ENCODE results near the gene ACE2.

The ACE2 gene

DNA sequence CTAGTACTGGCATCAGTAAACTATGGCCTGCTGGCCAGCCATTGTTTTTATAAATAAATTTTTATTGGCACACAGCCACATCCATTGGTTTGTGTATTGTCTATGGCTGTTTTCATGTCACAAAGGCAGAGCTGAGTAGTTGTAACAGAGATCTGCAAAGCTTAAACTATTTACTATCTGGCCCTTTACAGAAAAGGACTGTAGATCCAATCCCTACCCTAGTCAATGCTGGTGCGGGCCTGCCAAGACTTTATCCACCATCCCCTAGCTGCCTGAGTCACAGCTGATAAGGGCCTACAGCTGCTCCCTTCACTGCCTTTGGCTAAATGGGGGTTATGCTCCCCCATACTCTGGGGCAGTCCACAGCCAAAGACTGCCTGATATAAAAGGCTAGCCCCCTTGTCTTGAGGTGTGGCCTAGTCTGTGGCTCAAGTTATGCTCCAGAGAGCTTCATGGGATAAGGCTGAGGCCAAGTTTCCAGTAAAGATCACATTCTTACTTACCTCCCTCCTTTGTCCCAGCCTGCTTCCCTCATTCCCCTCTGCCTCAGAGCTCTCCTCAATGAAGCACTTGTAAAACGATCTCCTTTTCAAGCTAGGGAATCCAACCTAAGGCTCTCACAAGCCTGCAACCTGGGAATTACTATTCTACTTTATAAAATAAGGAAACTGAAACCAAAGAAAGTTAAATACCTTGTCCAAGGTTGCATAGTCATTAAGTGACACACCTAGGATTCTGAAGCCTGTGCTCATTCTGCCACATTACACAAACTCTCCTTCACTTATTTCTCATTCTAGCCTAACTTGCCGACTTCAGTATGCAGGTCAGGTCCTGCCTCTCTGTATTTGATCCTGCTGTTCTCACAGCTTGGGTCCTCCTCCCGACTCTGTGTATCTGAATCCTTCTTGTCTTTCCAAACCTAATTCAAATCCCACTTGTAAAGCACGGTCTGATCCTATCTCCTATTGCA, 20.7 kb downstream of the ACE2 start:
- in situ Hi-C loops (cut with MboI; ENCODE audit: low sequenced_read_pairs): no loop called here

DNA sequence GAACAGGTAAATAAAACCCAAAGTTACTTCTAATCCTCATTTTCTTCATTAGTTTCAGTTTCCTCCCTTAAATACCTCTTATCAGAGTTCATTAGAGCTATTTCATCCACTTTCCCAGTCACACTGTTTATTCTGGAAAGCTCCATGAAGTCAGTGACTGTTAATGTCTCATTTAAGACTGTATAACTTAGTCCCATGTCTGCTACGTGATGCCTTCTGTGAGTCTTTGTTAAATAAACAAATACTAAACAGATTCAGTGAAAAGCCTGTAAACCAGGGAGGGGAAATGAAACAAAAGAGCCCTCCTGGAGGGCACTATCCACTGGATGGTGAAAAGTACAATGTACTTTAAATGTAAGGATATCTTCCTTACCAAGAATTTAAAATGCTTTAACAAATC, 24.7 kb downstream of the ACE2 start:
- in situ Hi-C loops (cut with MboI; ENCODE audit: low sequenced_read_pairs): no loop called here

DNA sequence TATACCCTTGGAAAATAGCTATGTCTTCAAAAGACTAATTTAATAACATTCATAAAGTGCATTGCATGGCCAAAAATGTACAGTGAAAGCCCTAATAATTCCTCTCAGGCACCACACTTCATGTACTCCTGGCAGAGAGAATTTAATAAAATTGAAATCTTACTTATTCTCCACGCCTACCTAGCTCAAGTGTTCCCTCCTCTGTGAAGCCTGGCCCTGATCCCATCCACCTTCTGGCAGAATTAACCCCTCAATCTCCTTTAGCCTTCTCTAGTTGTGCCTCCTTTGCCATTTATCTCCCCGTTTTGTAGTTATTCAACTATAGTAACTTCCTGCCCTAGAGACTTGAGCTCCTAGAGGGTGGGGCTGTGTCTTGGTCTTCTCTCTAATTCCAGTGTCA, 26.7 kb downstream of the ACE2 start:
- in situ Hi-C loops (cut with MboI; ENCODE audit: low sequenced_read_pairs): no loop called here

DNA sequence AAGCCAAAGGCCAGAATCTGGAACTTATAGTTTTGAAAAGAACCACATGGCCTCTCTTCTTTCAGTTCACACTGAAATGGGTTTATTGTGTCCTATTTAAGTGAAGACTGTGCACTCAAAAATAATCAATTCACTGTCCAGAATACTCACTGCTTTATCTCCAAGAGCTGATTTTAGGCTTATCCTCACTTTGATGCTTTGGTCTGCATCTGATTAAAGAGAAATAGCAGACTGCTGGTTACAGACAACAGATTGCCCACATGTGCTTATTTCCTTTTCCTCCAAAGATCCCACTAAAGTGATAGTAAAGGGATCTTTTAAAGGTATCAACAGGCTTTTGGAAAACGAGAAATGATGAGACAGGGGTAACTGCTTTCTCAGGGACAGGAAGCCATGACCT, 30.6 kb downstream of the ACE2 start:
- in situ Hi-C loops (cut with MboI; ENCODE audit: low sequenced_read_pairs): no loop called here

DNA sequence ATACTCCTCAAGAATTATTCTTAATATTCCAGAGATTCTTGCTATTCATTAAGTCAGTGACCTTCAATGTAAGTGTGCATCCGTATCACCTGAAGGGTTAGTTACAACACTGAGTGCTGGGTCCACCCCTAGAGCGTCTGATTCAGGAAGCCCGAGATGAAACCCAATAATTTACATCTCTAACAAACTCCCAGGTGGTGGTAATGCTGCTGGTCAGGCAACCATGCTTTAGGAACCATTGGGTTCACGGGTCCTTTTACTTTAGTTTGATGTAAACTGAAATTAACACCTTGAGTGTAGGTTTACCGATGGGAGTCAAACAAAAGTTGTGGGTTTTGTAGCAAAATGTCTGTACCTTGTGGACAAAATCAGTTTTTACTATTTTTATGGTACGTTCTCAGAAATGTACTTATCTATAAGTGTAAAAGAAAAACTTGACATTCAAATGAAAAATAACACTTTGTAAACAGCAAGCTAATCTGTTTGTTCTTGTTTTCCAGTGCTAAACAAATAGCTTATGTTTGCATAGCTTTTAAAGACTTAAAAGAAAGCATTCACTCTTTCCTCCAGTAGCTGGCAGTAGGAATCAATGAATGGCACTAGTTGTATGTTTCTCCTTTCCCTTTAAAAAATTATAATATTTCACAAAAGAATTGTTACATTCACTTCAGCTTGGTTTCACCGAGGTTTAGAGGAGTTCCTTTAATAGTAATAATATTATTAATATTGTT, 32.7 kb downstream of the ACE2 start:
- in situ Hi-C loops (cut with MboI; ENCODE audit: low sequenced_read_pairs): no loop called here

DNA sequence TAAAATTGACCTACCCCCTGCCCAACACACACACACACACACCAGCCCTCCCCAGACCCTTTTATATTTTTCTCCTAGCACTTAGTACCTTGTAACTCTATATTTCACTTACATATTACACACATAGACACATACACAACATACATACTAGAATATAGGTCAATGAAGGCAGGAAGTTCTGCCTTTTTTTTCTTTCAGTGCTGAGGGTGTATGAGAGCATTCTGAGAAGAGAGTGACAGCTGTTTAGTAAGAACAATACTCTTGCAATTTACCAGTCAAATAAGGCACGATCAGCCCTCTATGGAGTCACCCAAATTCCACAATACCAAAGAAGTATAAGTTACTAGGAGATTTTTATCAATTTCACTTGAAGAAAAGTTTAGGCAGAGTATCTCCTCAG, 33.5 kb downstream of the ACE2 start:
- in situ Hi-C loops (cut with MboI; ENCODE audit: low sequenced_read_pairs): no loop called here

DNA sequence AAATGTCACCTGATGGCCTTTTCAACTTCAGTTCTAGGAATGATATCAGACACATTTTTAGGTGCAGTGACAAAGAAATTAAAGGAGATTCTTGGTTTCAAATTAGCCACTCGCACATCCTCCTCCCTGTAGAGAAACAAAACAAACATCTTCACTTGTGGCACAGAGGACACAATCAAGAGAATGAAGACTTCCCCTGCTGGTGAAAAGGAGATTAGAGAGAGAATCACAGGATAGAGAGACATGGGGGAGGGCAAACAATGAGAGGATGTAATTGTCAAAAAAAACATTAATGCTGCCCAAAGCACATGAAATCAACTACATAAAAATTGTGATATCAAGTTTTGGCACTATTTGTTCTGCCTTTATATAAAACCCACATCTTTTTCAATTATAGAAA, 34.5 kb downstream of the ACE2 start:
- in situ Hi-C loops (cut with MboI; ENCODE audit: low sequenced_read_pairs): no loop called here

DNA sequence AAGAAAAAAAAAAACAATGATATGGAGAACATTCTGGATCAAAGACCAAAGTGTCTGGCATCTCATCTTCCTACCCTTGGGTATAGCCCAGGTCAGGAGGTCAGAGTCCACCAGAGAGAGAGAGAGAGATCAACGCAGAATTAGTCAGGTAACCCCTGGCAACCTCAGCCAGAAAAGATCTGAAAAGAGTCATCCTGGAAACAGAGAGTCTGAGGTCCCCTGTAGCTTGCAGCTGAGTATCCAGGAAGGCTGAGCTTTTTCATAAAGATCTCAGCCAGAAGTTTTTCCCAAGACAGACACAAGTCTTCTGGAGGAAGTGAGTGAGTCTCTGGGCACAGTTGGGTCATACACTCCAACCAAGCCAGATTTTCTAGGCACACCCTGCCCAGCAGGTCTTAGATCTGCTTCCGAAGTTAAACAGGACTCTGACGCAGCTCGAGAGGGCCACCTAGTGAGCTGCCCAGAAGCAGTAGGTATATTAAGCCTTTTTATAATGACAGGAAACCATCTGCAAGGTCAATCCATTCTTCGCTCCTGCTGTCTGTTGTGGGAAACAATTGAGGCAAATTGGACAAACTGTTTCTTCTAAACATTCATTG, 35.7 kb downstream of the ACE2 start:
- in situ Hi-C loops (cut with MboI; ENCODE audit: low sequenced_read_pairs): no loop called here

DNA sequence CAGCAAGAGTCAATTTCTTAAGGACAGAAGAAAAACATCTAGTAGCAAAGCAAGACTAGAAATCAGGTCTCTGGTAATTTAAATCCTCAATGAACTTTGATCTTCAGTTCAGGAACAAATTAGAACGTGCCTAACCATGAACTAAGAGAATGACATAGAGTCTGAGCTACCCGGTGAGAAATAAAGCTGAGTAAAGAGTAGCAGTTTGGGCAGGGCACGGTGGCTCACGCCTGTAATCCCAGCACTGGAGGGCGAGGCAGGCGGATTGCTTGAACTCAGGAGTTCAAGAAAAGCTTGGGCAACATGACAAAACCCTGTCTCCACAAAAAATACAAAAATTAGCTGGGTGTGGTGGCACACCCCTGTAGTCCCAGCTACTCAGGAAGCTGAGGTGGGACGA, 37.7 kb downstream of the ACE2 start:
- in situ Hi-C loops (cut with MboI; ENCODE audit: low sequenced_read_pairs): no loop called here

DNA sequence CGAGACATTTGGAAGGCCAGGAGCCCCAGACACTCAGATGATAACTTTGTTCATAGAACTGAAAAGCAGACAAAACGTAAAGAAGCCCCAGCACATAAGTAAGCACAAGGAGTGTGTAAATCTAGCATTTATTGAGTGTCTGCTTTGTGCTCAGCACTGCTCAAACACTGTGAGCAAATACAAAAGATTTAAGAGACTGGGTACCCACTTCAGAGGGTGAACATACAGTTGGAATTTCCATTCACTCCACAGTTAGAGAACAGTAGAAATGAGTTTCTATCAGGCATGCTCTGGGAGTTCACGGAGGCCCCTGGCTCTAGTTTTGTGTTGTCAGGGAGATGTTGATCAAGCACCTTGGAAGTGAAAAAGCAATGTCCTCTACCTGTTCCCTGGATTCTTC, 39.8 kb downstream of the ACE2 start:
- in situ Hi-C loops (cut with MboI; ENCODE audit: low sequenced_read_pairs): no loop called here

DNA sequence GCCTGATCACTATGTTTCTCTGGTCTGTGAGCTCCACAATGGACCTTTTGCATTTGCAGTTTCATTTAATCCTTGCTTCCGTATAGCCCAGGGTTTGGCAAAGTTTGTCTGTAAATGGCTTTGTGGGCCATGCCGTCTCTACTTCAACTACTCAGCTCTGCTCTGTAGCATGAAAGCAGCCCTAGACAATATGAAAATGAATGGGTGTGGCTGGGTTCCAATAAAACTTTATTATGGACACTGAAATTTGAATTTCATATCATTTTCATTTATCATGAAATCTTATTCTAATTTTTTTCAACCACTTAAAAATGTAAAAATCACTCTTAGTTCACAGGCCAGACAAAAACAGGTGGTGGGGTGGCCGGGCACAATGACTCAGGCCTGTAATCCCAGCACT, 41.5 kb downstream of the ACE2 start:
- in situ Hi-C loops (cut with MboI; ENCODE audit: low sequenced_read_pairs): no loop called here

DNA sequence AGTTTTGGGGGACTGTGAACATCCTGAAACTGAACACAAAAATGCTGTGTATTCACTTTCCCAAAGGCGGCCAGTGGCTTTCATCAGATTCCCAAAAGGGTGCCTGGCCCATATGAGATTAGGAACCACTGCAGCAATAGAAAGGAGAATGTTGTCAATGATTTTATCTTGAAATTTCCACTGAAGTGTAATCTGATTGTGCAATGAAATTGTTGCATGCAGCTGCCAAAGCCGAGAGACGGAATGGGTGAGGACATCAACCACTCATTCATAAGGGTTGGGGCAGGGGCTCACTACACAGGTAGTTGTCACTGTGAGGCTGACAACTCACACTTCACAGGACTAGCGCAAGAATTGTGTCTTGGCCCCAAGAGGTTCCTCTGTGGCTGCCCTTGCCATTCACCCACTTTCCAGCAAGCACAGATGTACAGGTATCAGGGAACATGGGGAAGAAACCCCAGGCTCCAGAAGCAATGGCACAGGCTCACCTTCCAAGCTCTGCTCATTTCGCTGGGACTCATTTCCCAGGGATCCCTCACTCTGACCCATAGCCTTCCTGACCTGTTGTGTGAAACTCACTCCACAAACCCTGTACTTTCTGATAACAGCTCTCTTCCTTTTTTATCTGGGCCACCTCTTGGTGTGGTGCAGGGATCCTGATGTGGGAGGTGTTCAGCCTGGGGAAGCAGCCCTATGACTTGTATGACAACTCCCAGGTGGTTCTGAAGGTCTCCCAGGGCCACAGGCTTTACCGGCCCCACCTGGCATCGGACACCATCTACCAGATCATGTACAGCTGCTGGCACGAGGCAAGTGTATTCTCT, 51.4 kb downstream of the ACE2 start:
- in situ Hi-C loops (cut with MboI; ENCODE audit: low sequenced_read_pairs): no loop called here

DNA sequence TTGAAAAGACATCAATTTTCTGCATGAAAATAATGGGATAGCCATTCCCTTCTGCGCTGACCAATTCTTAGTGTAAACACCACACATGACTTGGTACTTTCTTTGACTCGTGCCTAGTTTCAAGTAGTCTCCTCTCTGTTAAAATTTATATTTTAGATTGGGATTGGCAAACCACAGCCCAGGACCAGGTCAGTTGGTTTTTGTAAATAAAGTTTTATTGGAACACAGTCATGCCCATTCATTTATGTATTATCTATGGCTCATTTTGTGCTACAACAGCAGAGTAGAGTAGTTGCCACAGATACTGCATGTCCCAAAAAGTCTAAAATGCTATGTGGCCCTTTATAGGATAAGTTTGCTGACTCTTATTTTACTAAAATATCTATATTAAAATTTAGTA, 53.4 kb downstream of the ACE2 start:
- in situ Hi-C loops (cut with MboI; ENCODE audit: low sequenced_read_pairs): no loop called here

DNA sequence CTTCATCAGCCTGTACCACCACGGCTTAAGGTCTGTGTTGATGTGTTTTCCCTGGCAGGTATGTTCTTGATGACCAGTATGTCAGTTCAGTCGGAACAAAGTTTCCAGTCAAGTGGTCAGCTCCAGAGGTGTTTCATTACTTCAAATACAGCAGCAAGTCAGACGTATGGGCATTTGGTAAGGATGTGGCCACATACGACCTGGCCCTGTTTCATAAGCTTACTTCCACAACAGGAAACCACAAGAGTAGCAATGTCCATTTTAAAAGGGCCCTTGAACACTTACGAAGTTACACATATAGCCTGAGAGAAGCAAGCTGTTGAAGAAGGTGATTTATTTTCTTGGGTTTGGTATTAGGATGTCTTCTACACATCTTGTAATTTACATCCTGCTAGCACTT, 54.0 kb downstream of the ACE2 start:
- in situ Hi-C loops (cut with MboI; ENCODE audit: low sequenced_read_pairs): no loop called here

DNA sequence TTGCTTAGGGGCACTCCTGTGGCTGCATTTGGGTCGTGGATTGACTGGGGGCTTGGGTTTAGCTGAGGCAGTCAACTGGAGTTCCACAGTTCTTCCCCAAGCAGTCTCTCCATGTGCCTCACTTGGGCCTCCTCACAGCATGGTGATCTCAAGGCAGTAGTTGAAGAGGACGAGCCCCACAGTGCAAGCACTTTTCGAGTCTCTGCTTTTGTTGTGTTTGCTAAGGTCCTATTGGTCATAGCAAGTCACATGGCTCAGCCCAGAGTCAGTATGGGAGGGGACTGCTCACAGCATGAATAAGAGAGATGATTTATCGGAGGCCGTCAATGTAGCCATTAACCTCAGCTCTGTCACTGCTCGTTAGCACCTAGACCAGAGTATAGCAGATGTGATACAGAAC, 70.4 kb downstream of the ACE2 start:
- in situ Hi-C loops (cut with MboI; ENCODE audit: low sequenced_read_pairs): no loop called here

DNA sequence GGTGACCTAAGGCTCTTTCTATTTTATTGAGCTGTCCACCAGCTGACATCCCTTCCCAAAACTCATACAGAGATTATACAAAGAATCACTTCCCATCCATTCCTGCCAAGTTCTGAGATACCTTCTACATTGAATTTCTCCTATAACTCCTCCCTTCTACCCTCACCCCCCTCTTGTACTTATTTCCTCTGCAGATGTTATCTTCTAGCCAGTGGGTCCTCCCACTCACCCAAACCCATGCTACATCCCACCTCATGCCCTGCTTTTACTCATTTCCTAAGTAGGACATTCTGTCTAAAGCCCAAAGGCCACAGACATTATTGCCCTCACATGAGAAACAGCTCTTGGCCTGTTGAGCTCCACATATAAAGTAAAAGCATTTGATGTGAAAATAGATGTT, 71.6 kb downstream of the ACE2 start:
- in situ Hi-C loops (cut with MboI; ENCODE audit: low sequenced_read_pairs): no loop called here

DNA sequence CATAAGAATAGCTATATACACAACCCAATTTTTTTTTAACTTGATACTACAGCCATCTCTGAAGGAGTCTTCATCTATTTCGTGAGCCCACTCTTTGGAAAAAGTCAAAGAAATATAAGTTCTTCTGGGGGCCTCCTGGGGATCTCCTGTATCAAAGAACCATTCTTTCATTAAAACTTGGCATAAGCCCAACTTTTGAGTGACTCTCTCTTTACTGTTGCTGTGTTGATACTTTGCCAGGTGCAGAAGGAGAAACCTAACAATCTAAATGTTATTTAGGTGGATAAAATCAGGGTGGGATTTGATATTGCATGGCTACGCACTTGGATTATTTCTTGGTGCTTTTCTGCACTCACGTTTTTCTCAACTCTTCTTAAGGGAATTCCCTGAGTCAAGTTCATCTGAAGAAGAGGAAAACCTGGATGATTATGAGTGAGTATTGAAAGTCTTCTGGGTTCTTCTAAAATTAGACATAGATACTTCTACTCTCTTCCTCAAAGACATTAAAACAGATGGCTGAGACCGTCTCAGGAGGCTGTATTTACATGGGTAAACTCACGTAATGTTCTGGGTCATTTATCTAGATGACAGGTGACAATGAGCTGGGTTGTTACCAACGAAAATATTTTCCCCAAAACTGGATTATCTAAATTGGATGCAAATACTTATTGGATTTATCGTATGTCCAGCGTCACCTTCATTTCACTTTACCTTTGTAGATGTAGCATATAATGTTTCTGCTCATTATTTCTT, 74.9 kb downstream of the ACE2 start:
- in situ Hi-C loops (cut with MboI; ENCODE audit: low sequenced_read_pairs): no loop called here

DNA sequence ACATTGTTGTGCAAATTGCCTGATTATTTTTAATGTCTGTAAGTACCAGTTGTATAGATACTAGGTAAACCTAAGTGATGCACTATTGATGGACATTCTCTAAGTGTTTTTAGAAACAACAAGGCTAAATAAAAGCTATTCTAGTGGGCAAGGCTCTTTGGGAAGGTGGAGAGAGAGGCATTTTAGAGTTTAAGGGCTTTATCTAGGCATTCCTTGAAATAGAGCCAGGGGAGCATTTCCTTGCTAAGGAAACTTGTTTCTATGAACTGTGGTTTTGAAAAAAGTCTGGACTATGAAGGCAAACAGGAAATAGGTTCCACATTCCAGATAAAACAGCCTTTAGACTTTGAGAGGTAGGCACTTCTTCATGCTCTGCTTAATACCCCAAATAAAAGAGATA, 76.3 kb downstream of the ACE2 start:
- in situ Hi-C loops (cut with MboI; ENCODE audit: low sequenced_read_pairs): no loop called here

DNA sequence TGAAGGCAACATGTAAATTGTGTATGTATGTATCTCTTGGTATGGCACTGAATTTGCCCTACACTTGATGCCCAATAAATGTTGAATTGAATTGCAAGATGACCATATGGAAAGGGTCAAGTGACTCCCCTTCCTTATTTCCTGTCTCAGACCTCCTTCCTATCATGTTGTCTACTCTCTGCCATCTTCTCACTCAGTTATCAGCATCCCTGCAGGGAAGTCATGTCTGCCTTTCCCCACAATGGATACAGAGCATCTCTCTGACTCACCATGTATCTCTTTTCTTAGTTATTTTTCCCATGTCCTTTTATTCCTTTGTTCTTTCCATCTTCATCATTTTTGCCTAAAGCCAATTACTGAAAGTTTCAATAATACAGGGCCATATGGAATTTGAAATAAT, 77.7 kb downstream of the ACE2 start:
- in situ Hi-C loops (cut with MboI; ENCODE audit: low sequenced_read_pairs): no loop called here

DNA sequence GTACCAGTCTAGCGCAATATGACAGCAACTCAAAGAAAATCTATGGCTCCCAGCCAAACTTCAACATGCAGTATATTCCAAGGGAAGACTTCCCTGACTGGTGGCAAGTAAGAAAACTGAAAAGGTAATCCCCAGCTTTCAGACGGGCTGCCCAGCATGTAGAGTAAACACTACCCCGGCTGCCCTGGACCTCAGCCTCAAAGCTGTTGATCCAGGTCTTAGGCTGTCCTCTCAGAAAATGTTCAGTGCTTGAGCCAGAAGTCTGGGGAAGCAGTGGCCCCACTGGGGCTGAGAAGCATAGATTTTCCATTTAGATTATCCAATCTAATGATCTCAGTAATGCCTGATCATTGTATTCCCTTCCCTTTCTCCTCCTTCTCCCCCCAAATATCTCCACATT, 78.3 kb downstream of the ACE2 start:
- in situ Hi-C loops (cut with MboI; ENCODE audit: low sequenced_read_pairs): no loop called here
